HL-60 (cell line): ENCODE measurements around the gene LYRM1.

Source experiments
- DNase-seq, 2 experiments: peaks; one replicate each; pipeline ENCODE4 v3.0.0-alpha.2; 2010 to 2020; ENCODE audit warnings: low read depth in 1 of 2, low spot score in 1 of 2
- H3K27ac ChIP-seq: fragments of 250-450 bp; sonication (Bioruptor Pico); replicated peaks from 2 replicates; pipeline ENCODE4 v1.5.1; 2020; ENCODE audit warnings: mild to moderate bottlenecking, moderate library complexity
- H3K27me3 ChIP-seq: fragments of 250-450 bp; sonication (Bioruptor Pico); 2 replicates; pipeline ENCODE4 v1.5.1; 2021; ENCODE audit warnings: mild to moderate bottlenecking, moderate library complexity; ENCODE audit not compliant: insufficient read depth, poor library complexity, severe bottlenecking
- H3K4me3 ChIP-seq: replicated peaks from 2 replicates; pipeline ENCODE4 v1.5.1; 2011; ENCODE audit warnings: mild to moderate bottlenecking, control low read depth, low read length; ENCODE audit not compliant: insufficient read depth
- CTCF ChIP-seq: IDR thresholded peaks from one replicate; pipeline ENCODE4 v1.5.1; 2011; ENCODE audit warnings: low read length, control low read depth, inconsistent platforms; ENCODE audit not compliant: insufficient read depth
- GABPA ChIP-seq: IDR thresholded peaks from 2 replicates; pipeline ENCODE4 v1.6.1; 2012; ENCODE audit warnings: low read depth
- POLR2AphosphoS5 ChIP-seq: IDR thresholded peaks from 2 replicates; pipeline ENCODE4 v1.6.1; 2012; ENCODE audit warnings: low read depth
- REST ChIP-seq: IDR thresholded peaks from 2 replicates; pipeline ENCODE4 v1.6.1; 2012; ENCODE audit warnings: low read depth; ENCODE audit not compliant: insufficient replicate concordance
- SPI1 ChIP-seq: IDR thresholded peaks from 2 replicates; pipeline ENCODE4 v1.6.1; 2012; ENCODE audit warnings: low read depth, mild to moderate bottlenecking, borderline replicate concordance

LYRM1 gene

GRCh38 chr16:20853143-20853542 is 47.4 kb upstream of the LYRM1 start:
- Histone ChIP-seq H3K27ac (no peak overlapping the region), H3K27me3 (no peaks in the 10 kb centered on the region)

GRCh38 chr16:20853981-20854620 is 46.5 kb upstream of the LYRM1 start:
- TF ChIP-seq CTCF: no peak
- TF ChIP-seq GABPA: no peak
- no peak for TF ChIP-seq REST
- TF ChIP-seq SPI1: no peak
- no peak for TF ChIP-seq POLR2AphosphoS5
- H3K4me3 ChIP-seq: no peak overlapping the region
- H3K27me3 ChIP-seq: no peaks in the 10 kb centered on the region
- H3K27ac ChIP-seq: no peak overlapping the region
- DNase-seq: no peak

More at GRCh38 chr16:20853143-20853542, 47.4 kb upstream of the LYRM1 start:
- no peak for DNase-seq
- TF ChIP-seq POLR2AphosphoS5: no peak
- TF ChIP-seq GABPA: no peak
- TF ChIP-seq REST: no peak
- TF ChIP-seq CTCF: no peak
- TF ChIP-seq SPI1: no peak
- no peak overlapping the region for H3K4me3 ChIP-seq

- TF ChIP-seq GABPA (no peak), POLR2AphosphoS5 (no peak), SPI1 (no peak), CTCF (no peak), REST (no peak)
- H3K27me3 ChIP-seq: no peaks in the 10 kb centered on the region
- no peak overlapping the region for H3K4me3 ChIP-seq
- no peak for DNase-seq
- no peak overlapping the region for H3K27ac ChIP-seq
Observed at GRCh38 chr16:20854963-20855362, 45.6 kb upstream of the LYRM1 start.
